GM18508 (cell line): ENCODE data around the gene CPZ.

Experiments
- ATAC-seq: cut with Tn5 transposase; IDR thresholded peaks from one replicate; pipeline ENCODE4 v1.9.1; 2021; ENCODE audit warnings: moderate number of reproducible peaks; ENCODE audit not compliant: insufficient read depth, unreplicated experiment

Gene CPZ

DNA sequence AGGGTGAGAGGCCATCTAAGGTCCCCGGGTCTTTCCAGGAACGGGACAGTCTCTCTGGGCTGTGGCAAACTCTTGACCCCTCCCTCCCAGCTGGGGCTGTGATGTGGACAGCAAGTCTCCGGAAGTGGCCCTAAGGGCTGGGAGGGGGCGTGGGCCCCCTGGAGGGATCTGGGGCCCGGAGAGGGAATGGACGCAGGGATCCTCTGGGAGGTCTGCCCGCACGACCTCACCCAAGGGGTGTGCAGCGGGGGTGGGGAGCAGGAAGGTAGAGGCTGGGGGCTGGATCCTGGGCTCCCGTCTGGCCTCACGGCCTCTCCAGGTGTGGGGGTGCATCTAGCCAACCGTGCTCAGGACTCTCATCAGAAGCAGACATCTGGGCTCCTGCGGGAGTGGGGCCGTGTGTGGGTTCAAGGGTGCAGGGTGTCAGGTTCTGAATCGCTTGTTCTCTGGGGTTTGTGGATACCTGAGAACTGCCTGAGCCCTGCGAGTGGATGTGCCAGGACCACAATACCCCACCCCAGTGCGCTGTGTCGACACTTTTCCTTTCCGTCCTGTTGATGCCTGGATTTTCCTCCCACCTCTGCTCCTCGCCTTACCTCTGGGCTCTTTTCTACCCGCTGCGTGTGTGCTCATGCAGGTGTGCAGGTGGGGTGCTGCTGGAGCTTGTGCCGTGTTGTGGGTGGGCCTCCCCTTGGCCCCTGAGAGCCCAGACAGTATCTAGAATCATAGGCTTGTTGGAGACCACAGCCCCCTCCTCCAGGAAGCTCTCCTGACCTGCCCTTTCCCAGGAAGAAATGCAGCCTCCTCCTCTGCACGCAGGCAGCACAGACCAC is 915 bp downstream of the CPZ start:
- ATAC-seq = no peak

- ATAC-seq = no peak
Measured at GRCh38 chr4:8594097-8595038, 1.8 kb downstream of the CPZ start.

DNA sequence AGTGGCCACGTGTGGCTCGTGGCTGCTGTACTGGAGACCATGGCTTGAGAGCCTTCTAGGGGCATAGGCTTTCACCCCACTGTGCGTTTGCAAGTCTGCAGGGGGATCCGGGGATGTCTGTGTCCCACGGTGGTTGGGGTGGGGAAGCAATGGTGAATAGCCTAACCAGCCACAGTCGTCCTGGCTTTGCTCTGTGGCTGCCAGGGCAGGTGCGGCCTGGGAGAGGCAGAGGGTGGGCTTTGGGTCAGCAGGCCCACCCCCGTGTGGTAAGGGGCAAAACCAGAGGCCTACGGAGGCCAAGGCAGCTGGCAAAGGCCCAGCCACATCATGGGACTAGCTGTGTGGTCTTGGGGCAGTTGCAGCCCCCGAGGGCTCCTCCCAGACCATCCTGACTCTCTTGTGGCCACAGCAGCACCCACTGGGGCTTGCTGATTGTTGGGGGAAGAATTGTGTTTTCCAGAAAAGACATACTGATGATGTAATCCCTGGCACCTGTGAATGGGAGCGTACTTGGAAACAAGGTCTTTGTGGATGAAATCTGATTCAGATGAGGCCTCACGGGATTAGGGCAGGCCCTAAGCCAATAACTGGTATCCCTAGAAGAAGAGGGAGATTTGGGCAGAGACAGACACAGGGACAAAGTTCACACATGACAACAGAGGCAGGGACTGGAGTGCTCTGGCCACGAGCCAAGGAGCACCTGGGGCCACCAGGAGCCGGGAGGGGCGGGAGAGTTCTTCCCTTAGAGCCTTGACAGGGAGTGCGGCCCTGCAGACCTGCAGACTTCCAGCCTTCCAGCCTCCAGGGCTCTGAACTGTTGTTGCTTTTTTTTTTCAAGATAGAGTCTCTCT is 2.9 kb downstream of the CPZ start:
- no peak for ATAC-seq

GRCh38 chr4:8596891-8597290 is 4.3 kb downstream of the CPZ start:
- ATAC-seq = no peak

- no peak for ATAC-seq
Measured at GRCh38 chr4:8597319-8597718, 4.8 kb downstream of the CPZ start.

GRCh38 chr4:8597791-8598190 is 5.2 kb downstream of the CPZ start:
- ATAC-seq = no peak

DNA sequence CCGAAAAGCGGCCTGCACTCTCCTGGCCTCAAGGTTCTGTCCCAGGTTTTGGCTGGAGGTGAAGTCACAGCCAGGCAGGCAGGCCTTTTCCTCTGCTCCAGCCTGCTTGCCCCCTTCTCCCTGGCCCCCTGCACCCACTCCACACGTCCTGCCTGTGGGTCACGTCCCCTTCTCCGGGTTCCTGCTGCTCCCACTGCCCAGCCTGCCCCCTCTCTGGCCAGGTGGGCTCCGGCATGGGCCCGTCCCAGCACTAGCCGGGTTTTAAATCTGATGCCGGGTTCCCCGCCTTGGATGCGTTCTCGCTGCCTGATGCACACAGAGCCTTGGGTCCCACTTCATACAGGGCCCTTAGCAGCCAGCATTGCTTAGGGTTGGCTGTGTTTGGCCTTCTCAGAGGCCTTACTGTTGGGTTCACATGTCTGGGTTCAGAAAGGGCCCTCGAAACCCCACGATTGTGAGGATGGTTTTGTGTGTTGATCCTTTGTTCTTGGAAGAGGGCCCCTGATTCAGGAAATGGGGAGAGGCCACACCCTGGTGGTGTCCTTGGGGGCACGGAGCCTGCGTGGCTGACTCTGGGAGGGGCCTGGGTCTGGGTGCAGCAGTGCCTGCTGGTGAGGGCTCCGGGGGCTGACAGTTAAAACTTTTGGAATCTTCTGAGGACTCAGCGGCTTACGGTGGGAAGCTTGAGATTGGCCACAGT is 6.0 kb downstream of the CPZ start:
- ATAC-seq = no peak

DNA sequence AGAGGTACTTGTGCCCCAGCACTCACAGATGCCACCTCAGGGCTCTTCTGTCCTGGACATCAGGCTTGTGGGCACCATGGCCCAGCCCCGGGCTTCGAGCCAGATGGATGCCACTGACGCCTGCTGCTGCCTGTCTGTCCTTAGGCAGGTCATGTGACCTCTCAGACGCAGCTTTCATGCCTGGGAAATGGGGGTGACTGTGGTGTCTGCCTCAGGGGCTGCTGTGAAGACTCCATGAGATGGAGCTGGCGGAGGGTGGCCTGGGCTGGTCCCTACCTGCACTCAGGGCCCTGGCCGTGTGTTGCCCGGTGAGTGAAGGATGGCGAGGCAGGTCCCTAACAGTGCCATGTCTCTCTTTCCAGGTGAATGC is 6.5 kb downstream of the CPZ start:
- no peak for ATAC-seq

- ATAC-seq = no peak
Measured at GRCh38 chr4:8599657-8600056, 7.1 kb downstream of the CPZ start.

- no peak for ATAC-seq
Measured at GRCh38 chr4:8600266-8600665, 7.7 kb downstream of the CPZ start.

GRCh38 chr4:8600686-8601085 is 8.1 kb downstream of the CPZ start:
- no peak for ATAC-seq

DNA sequence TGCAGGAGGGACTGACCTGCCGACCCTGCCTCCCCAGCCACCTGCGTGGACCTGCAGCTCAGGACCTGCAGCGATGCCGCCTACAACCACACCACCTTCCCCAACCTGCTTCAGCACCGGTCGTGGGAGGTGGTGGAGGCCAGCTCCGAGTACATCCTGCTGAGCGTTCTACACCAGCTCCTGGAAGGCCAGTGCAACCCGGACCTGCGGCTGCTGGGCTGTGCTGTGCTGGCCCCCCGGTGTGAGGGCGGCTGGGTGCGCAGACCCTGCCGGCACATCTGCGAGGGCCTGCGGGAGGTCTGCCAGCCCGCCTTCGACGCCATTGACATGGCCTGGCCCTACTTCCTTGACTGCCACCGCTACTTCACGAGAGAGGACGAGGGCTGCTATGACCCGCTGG is 8.5 kb downstream of the CPZ start:
- ATAC-seq = no peak

- no peak for ATAC-seq
Measured at GRCh38 chr4:8601556-8601955, 9.0 kb downstream of the CPZ start.

DNA sequence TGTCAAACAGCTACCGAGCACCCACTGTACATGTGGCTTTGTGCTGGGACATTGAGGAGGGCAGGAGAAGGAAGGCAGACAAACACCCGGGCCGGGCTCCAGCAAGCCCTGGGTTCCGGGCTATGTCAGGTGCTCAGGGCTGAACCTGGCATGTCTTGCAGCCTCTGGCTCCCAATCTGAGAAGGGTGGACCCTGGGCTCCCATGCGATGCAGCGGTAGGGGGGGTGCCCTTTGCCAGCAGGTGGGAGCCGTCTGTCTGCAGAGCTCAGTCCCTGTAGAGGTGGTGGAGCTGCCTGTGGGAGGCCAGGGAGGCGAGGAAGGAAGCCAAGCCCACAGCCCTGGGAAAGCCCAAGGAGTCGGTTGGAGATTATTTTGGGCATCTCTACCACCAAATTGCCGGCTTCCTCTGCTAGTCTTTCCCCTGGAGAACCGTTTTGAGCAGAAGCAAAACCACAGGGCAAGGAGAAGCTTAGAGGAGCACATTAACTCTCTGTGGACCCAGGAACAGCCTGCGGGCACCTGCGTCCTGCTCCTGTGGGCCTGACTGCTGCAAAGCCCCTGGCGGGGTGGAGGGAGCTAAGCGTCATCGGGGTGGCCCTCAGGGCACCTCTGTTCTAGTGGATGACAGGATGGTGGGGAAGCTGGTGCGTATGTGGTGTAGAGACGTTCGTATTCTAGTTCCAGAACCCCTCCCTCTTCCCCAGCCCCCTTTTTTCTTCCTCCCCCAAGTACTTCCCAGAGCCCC is 10.3 kb downstream of the CPZ start:
- no peak for ATAC-seq

GRCh38 chr4:8603931-8604330 is 11.4 kb downstream of the CPZ start:
- no peak for ATAC-seq

DNA sequence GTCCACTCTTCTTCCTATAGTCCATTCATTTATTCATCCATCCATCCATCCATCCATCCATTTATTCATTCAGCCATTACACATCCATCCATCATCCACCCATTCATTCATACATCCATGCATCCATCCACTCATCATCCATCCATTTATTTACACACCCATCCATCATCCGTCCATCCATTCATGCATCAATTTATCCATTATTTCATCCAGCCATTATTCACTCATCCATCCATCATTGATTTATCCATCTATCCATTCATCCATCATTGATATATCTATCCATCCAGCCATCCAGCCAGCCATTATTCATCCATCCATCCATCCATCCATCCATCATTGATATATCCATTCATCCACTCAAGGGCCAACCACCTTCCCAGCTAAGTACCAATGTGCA is 12.7 kb downstream of the CPZ start:
- ATAC-seq = no peak

DNA sequence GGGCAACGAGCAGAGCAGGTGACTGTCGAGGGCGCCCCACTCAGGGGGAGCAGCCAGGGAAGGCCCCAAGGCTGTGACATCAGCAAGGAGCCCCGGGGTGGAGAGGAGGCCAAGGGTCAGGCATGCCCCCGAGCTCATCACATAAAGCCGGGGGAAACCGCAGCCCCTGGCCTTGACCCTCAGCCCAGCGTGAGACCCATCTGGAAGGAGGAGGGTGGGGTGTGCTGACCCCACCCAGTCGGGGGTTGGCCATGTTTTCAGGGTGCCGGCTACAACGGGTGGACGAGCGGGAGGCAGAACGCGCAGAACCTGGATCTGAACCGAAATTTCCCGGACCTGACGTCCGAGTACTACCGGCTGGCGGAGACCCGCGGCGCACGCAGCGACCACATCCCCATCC is 13.9 kb downstream of the CPZ start:
- ATAC-seq = no peak

- ATAC-seq = no peak
Measured at GRCh38 chr4:8606966-8607365, 14.4 kb downstream of the CPZ start.
